Subcutaneous adipose tissue (tissue), 4 donors: ENCODE results near the gene LRRK1. TPM values are rescaled to one million over a fixed set of nuclear protein-coding genes. Genes with fewer than 3 reads are reported as not detected.

Experiments
- CTCF ChIP-seq: fragments of 450-650 bp; IDR thresholded peaks from one replicate; pipeline ENCODE4 v1.5.1; 2016; ENCODE audit warnings: low read depth, mild to moderate bottlenecking, control low read depth, antibody characterized with exemption, moderate library complexity
- total RNA-seq, 4 donors: library from RNA; depleted of rRNA; stranded (reverse); fragments of >200 nt; gene quantifications; one replicate each; pipeline ENCODE4 v1.1.0, GENCODE V29; 2016

Gene LRRK1
- total RNA-seq, 4 donors from 2014 or later: 9.6 to 21.6 (median 17.3) TPM

DNA sequence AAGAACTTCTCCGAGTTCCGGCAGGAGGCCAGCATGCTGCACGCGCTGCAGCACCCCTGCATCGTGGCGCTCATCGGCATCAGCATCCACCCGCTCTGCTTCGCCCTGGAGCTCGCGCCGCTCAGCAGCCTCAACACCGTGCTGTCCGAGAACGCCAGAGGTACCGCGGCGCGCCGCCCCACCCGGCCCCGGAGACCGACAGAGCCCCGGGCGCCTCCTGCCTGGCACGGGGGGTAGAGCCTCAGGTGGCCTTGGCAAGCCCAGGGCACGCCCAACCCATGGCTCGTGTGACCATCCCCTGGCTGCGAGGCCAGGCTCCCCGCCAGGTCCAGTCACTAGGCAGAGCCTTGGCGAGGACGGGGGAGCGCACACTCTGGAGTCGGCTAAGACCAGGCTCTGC is 134.1 kb downstream of the LRRK1 start:
- TF ChIP-seq CTCF: no peak

- TF ChIP-seq CTCF: no peak
Measured at GRCh38 chr15:101054116-101054515, 135.0 kb downstream of the LRRK1 start.

GRCh38 chr15:101054991-101055390 is 135.8 kb downstream of the LRRK1 start:
- TF ChIP-seq CTCF: no peak

DNA sequence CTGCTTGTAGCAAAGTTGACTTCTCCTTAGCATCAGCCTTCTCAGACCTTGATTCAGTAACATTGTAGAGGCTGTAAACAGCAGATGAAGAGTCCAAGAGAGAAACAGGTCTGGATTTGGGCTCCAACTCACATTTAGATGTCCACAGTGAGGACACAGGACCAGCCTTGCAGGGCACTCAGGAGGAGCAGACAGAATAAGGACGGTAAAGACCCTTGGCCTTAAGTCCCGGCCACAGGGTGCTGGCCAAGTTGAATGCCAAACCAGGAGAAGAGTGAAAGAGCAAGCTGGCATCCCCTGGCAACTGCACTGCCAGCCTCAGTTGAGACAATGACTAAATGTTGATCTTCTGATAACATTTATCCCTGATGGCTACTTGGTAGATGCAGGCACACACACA is 136.3 kb downstream of the LRRK1 start:
- TF ChIP-seq CTCF: no peak

- no peak for TF ChIP-seq CTCF
Measured at GRCh38 chr15:101056366-101057334, 137.5 kb downstream of the LRRK1 start.

DNA sequence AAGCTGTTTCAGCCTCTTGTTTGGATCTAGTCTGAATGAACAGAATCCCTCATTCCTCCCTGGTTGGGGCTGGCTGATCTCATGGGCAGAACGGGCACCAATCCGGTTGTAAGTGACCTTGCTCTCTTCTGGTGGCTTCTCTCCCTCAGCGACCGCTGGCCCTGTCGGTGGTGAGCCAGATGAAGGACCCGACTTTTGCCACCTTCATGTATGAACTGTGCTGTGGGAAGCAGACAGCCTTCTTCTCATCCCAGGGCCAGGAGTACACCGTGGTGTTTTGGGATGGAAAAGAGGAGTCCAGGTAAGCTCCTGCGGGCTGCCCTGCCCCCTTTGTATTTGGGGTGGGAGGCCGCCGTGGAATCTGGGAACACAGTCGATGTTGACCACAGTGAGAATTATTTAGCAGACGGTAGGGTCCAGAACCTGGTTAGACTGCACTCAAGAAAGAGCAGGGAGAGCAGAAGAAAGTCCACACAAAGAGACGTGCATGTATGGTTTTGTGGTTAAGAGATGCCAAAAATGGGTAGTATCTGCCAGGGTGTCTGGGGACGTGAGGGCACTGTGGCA is 138.8 kb downstream of the LRRK1 start:
- no peak for TF ChIP-seq CTCF

DNA sequence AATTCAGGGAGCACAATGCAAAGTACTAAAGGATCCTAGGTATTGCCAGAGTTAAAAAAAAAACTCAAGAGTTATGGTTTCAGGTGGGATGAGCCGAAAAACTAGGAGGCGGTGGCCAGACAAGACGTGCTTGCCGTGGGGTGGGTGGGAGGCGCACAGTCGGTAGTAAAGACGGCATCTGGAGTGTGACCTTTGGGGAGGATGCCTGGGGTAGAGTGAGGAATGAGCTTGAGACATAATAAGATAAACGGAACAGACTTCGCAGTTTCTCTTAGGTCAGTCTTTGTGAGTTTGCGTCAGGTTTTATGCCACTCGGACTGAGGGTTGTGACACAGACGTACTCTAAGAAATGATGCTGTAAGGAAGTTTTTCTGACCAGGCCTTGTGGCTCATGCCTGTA is 139.6 kb downstream of the LRRK1 start:
- no peak for TF ChIP-seq CTCF
